HCT116 (cell line): Measurements from ENCODE around the gene CBFA2T2. TPM values are rescaled to one million over a fixed set of nuclear protein-coding genes. Genes with fewer than 3 reads are reported as not detected.

ENCODE experiments used
- ATAC-seq: fragments of 200-7000 bp; cut with Tn5 transposase; 2 replicates; pipeline ENCODE4 v1.9.1; 2020; ENCODE audit warnings: mild to moderate bottlenecking, moderate library complexity
- BruUV-seq: library from RNA; stranded (reverse); fragments of 400-500 nt; replicated peaks from 2 replicates; lab custom pipeline; 2021; lab: Mats Ljungman, UMichigan
- CTCF ChIA-PET: fragments of 300-600 bp; sonication (Branson Sonifier 250); formaldehyde crosslinking; loops from one replicate; lab custom pipeline; 2021; ENCODE audit warnings: antibody characterized with exemption; lab: Charles Lee
- POLR2A ChIA-PET: fragments of 300-600, 350-600 bp; sonication (Branson Sonifier 250); formaldehyde crosslinking; loops from one replicate; lab custom pipeline; 2021; ENCODE audit warnings: antibody characterized with exemption; lab: Charles Lee
- RAD21 ChIA-PET, 2 experiments: fragments of 300-600 bp; sonication (Branson Sonifier 250); formaldehyde crosslinking; loops; one replicate each; lab custom pipeline; 2023; ENCODE audit warnings: low total read pairs in 2 of 2; ENCODE audit not compliant: uncharacterized antibody in 2 of 2, unreplicated experiment in 2 of 2, low non-redundant PET in 1 of 2; lab: Charles Lee
- DNase-seq: peaks from one replicate; pipeline ENCODE4 v3.0.0-alpha.2; 2010; ENCODE audit warnings: low read depth, low spot score
- H2AFZ ChIP-seq: fragments of 200-600 bp; shearing (Covaris generic), sonication (generic); 2 replicates; pipeline ENCODE4 v1.6.1; 2017; ENCODE audit warnings: low read depth, mixed run types, mixed read lengths, antibody characterized with exemption, low read length; ENCODE audit not compliant: poor library complexity, severe bottlenecking
- H3K27ac ChIP-seq: 2 replicates; pipeline ENCODE4 v1.5.1; 2012; ENCODE audit warnings: low read depth, low read length
- H3K27me3 ChIP-seq: fragments of 200-600 bp; sonication (generic); 2 replicates; pipeline ENCODE4 v1.6.1; 2016; ENCODE audit warnings: mixed run types, low read length, mixed read lengths; ENCODE audit not compliant: insufficient read depth
- H3K36me3 ChIP-seq, 2 experiments: fragments of 200-500 bp in 1 of 2; fragments of 200-600 bp in 1 of 2; sonication (Bioruptor generic) in 1 of 2; sonication (generic) in 1 of 2; 2 replicates each; pipeline versions ENCODE4 v1.5.1 to v1.6.1; 2014 to 2016; ENCODE audit warnings: low read length in 2 of 2, inconsistent platforms in 1 of 2, mixed read lengths in 1 of 2, mixed run types in 1 of 2; ENCODE audit not compliant: insufficient read depth in 2 of 2, control insufficient read depth in 1 of 2
- H3K4me1 ChIP-seq, 2 experiments: fragments of 200-600 bp in 1 of 2; sonication (generic) in 1 of 2; 2 replicates each; pipeline versions ENCODE4 v1.5.1 to v1.6.1; 2012 to 2017; ENCODE audit warnings: low read length in 2 of 2, inconsistent platforms in 1 of 2, mild to moderate bottlenecking in 1 of 2, mixed read lengths in 1 of 2, mixed run types in 1 of 2, moderate library complexity in 1 of 2; ENCODE audit not compliant: insufficient read depth in 2 of 2, control insufficient read depth in 1 of 2
- H3K4me2 ChIP-seq: fragments of 200-600 bp; sonication (generic); 2 replicates; pipeline ENCODE4 v1.6.1; 2017; ENCODE audit warnings: mixed run types, low read length, mixed read lengths
- H3K4me3 ChIP-seq, 2 experiments: fragments of 200-600 bp in 1 of 2; sonication (generic) in 1 of 2; replicated peaks in 1 of 2; 2 replicates each; pipeline ENCODE4 v1.5.1; 2011 to 2016; ENCODE audit warnings: low read length in 2 of 2, control low read depth in 1 of 2, low read depth in 1 of 2, mild to moderate bottlenecking in 1 of 2, mixed read lengths in 1 of 2, mixed run types in 1 of 2
- H3K79me2 ChIP-seq: fragments of 200-600 bp; sonication (generic); 2 replicates; pipeline ENCODE4 v1.6.1; 2017; ENCODE audit warnings: mild to moderate bottlenecking, mixed run types, low read length, moderate library complexity, mixed read lengths; ENCODE audit not compliant: insufficient read depth
- H3K9ac ChIP-seq: fragments of 200-600 bp; sonication (generic); 2 replicates; pipeline ENCODE4 v1.6.1; 2016; ENCODE audit warnings: low read length, mixed read lengths
- H3K9me2 ChIP-seq: fragments of 200-600 bp; sonication (generic), shearing (Covaris generic); 2 replicates; pipeline ENCODE4 v1.6.1; 2017; ENCODE audit warnings: mixed run types, mild to moderate bottlenecking, moderate library complexity; ENCODE audit not compliant: insufficient read depth
- H3K9me3 ChIP-seq, 2 experiments: fragments of 200-500 bp in 1 of 2; fragments of 200-600 bp in 1 of 2; sonication (Bioruptor generic) in 1 of 2; sonication (generic) in 1 of 2; 2 replicates each; pipeline ENCODE4 v1.6.1; 2014 to 2017; ENCODE audit warnings: low read length in 2 of 2, mixed read lengths in 2 of 2, inconsistent platforms in 1 of 2, low read depth in 1 of 2, mild to moderate bottlenecking in 1 of 2, mixed run types in 1 of 2, moderate library complexity in 1 of 2; ENCODE audit not compliant: control insufficient read depth in 1 of 2, insufficient read depth in 1 of 2
- H4K20me1 ChIP-seq: fragments of 200-600 bp; sonication (generic), shearing (Covaris generic); 2 replicates; pipeline ENCODE4 v1.6.1; 2017; ENCODE audit warnings: mixed run types, mild to moderate bottlenecking, moderate library complexity; ENCODE audit not compliant: insufficient read depth
- FOSL1 ChIP-seq: IDR thresholded peaks from 2 replicates; pipeline ENCODE4 v1.6.1; 2012; ENCODE audit warnings: low read depth
- JUND ChIP-seq: IDR thresholded peaks from 2 replicates; pipeline ENCODE4 v1.6.1; 2012
- RAD21 ChIP-seq: IDR thresholded peaks from 2 replicates; pipeline ENCODE4 v1.6.1; 2012; ENCODE audit warnings: low read depth, mild to moderate bottlenecking
- TCF7L2 ChIP-seq: IDR thresholded peaks from 2 replicates; pipeline ENCODE4 v1.7.0; 2011; ENCODE audit warnings: borderline replicate concordance, inconsistent platforms; ENCODE audit not compliant: insufficient read depth, insufficient read length; ENCODE audit errors: extremely low read depth
- ZFX ChIP-seq: fragments of 450-650 bp; IDR thresholded peaks from 2 replicates; pipeline ENCODE4 v1.6.1; 2017
- intact Hi-C: fragments of 100-400 bp; cut with micrococcal nuclease; formaldehyde crosslinking; loops from 2 replicates; pipeline ENCODE4 v1.10.0; 2022
- total RNA-seq: library from RNA; stranded (reverse); gene quantifications from one replicate; pipeline ENCODE4 v1.2.1, GENCODE V29; 2021; ENCODE audit not compliant: unreplicated experiment
- TF ChIP-seq, protein P1 (sequence below): IDR thresholded peaks from 2 replicates; pipeline ENCODE4 v1.6.1; 2012
- TF ChIP-seq, protein P2 (sequence below): IDR thresholded peaks from 2 replicates; pipeline ENCODE4 v1.6.1; 2012; ENCODE audit warnings: low read depth

Gene CBFA2T2
- total RNA-seq, 1 experiment from 2014 or later = 8.0 TPM

DNA sequence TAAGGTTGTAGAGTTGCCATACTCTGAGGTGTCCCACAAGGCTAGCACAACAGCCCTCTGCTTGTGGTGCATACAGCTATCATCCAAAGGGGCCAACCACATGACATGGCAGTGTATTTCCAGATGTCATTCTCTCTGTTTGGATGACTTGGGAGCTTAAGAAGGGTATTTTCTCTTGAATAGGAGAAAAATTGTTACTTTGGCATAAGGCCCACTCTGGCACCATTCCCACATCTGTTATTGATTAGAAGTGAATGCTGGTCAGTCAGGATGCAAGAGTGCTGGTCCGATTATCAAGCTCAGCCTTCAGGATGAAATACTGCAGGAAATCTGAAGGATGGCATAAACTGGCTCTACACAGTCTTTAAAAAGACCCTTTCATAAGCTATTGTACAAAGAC, 88.6 kb downstream of the CBFA2T2 start:
- Histone ChIP-seq H4K20me1 (no peaks in the 10 kb centered on the region), H3K27me3 (no peaks in the 10 kb centered on the region), H3K4me2 (no peak overlapping the region), H3K79me2 (no peaks in the 10 kb centered on the region), H3K9me2 (no peaks in the 10 kb centered on the region), H3K9ac (no peak overlapping the region), H3K36me3 (no peaks in the 10 kb centered on the region), H3K4me1 (peaks cover 0 to 6% of the 10 kb centered on the region in 2 experiments; a peak in 1 of 4 replicates), H3K4me3 (no peak overlapping the region), H2AFZ (no peak overlapping the region), H3K27ac (no peak overlapping the region), H3K9me3 (no peaks in the 10 kb centered on the region)
- CTCF ChIA-PET = no interaction called here
- intact Hi-C loops = no loop called here
- ATAC-seq (no peak), DNase-seq (no peak)
- TF ChIP-seq, protein P1, sequence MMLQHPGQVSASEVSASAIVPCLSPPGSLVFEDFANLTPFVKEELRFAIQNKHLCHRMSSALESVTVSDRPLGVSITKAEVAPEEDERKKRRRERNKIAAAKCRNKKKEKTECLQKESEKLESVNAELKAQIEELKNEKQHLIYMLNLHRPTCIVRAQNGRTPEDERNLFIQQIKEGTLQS = no peak
- TF ChIP-seq JUND (no peak), TCF7L2 (no peak), ZFX (no peak), FOSL1 (no peak), RAD21 (no peak)
- TF ChIP-seq, protein P2, sequence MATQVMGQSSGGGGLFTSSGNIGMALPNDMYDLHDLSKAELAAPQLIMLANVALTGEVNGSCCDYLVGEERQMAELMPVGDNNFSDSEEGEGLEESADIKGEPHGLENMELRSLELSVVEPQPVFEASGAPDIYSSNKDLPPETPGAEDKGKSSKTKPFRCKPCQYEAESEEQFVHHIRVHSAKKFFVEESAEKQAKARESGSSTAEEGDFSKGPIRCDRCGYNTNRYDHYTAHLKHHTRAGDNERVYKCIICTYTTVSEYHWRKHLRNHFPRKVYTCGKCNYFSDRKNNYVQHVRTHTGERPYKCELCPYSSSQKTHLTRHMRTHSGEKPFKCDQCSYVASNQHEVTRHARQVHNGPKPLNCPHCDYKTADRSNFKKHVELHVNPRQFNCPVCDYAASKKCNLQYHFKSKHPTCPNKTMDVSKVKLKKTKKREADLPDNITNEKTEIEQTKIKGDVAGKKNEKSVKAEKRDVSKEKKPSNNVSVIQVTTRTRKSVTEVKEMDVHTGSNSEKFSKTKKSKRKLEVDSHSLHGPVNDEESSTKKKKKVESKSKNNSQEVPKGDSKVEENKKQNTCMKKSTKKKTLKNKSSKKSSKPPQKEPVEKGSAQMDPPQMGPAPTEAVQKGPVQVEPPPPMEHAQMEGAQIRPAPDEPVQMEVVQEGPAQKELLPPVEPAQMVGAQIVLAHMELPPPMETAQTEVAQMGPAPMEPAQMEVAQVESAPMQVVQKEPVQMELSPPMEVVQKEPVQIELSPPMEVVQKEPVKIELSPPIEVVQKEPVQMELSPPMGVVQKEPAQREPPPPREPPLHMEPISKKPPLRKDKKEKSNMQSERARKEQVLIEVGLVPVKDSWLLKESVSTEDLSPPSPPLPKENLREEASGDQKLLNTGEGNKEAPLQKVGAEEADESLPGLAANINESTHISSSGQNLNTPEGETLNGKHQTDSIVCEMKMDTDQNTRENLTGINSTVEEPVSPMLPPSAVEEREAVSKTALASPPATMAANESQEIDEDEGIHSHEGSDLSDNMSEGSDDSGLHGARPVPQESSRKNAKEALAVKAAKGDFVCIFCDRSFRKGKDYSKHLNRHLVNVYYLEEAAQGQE = no peak
- POLR2A ChIA-PET = no interaction called here
- RAD21 ChIA-PET = interaction anchor here in 1 of 2 experiments (0.6 kb wide), 1 partner anchor 114 kb away, joined by 4 read pairs; no protein-coding TSS in a partner anchor
- BruUV-seq = no TSS peak
